ENCODE measurements around the gene TRMU. TPM values are rescaled to one million over a fixed set of nuclear protein-coding genes. Genes with fewer than 3 reads are reported as not detected.

TRMU gene
- total and polyA plus RNA-seq, 2 of the 8 experiments (the other 6 are each of a cell fraction or from before 2014, with no cell fraction given) = 43.4 to 70.6 TPM

DNA sequence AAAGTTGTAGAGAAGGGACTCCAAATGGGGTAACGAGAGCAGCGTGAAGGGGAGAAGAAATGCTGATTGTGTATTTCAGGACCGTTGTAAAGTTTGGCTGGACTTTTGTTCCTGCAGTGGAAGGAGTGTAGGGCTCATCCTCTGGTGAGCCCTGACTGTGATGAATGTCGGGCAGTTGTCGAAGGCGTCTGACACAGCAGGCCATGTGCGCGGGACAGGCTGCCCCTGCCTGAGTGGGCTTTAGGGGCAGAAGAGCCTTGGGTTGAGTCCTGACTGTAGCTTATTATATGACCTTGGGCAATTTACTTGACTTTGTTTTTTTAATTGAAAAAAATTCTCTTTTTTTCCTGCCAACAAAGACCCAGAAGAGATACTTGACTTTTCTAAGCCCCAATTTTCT is 3.1 kb downstream of the TRMU start (continued):
- TF ChIP-seq JUND (IDR thresholded peaks at IDR 0.05; ENCODE audit: low read length) = no peak
- no peak for TF ChIP-seq RBBP5 (IDR thresholded peaks at IDR 0.05; ENCODE audit: borderline replicate concordance, low read depth, low read length)
